AG09319 (cell line): ENCODE data around the gene MDGA2.
"Not testable (repeated sequence)": the region's sequence is repeated elsewhere in the genome, so short reads cannot be mapped to it uniquely, and the experiment has no call there.

ENCODE experiments used
- DNase-seq: peaks from one replicate; pipeline ENCODE4 v3.0.0-alpha.2; 2010; ENCODE audit warnings: low read depth; ENCODE audit errors: extremely low read depth
- CTCF ChIP-seq: IDR thresholded peaks from 2 replicates; pipeline ENCODE4 v1.5.1; 2011; ENCODE audit warnings: low read depth, mild to moderate bottlenecking, inconsistent platforms, low read length, moderate library complexity

The MDGA2 gene

GRCh38 chr14:47660158-47660557, 15.2 kb downstream of the MDGA2 start:
- TF ChIP-seq CTCF: no peak

GRCh38 chr14:47658041-47658440, 17.4 kb downstream of the MDGA2 start:
- DNase-seq: no peak
- TF ChIP-seq CTCF: no peak

More at GRCh38 chr14:47660158-47660557, 15.2 kb downstream of the MDGA2 start:
- no peak for DNase-seq

- no peak for DNase-seq
- no peak for TF ChIP-seq CTCF
These were observed 18.3 kb downstream of the MDGA2 start for GRCh38 chr14:47657143-47657542.

- no peak for TF ChIP-seq CTCF
- no peak for DNase-seq
These were observed 24.1 kb downstream of the MDGA2 start for GRCh38 chr14:47651337-47651736.

GRCh38 chr14:47637753-47638152, 37.7 kb downstream of the MDGA2 start:
- no peak for DNase-seq
- no peak for TF ChIP-seq CTCF

DNA sequence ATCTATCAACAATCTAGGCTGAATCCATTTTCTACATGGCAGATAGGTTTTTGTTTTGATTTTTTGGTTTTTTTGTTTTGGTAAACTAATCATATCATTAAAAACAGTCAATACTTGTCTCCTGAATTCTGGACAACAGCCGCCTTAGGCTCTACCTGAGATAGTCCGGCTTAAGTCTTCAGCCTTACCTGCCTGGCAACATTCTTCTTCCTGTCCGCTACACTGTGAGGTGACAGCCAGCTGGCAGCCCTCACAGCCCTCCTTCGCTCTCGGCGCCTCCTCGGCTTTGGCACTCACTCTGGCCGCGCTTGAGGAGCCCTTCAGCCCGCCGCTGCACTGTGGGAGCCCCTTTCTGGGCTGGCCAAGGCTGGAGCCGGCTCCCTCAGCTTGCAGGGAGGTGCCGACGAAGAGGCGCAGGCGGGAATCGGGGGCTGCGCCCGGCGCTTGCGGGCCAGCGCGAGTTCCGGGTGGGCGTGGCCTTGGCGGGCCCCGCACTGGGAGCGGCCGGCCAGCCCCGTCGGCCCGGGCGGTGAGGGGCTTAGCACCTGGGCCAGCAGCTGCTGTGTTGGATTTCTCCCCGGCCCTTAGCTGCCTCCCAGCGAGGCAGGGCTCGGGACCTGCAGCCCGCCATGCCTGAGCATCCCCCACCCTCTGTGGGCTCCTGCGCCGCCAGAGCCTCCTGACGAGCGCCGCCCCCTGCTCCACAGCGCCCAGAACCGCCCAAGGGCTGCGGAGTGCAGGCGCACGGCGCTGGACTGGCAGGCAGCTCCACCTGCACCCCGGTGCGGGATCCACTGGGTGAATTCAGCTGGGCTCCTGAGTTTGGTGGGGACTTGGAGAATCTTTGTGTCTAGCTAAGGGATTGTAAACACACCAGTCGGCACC, 49.0 kb downstream of the MDGA2 start:
- TF ChIP-seq CTCF: no peak

DNA sequence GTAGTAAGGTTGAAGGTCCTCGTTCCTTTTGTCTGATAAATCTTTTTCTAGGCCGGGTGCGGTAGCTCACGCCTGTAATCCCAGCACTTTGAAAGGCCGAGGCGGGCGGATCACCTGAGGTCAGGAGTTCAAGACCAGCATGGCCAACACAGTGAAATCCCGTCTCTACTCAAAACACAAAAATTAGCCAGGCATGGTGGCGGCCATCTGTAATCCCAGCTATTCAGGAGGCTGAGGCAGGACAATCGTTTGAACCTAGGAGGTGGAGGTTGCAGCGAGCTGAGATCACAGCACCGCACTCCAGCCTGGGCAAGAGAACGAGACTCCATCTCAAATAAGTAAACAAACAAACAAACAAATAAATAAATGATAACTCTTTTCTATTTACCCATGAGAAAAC, 51.3 kb downstream of the MDGA2 start:
- not testable (repeated sequence) for DNase-seq

More for the DNA sequence above, 49.0 kb downstream of the MDGA2 start:
- DNase-seq: no peak

- no peak for TF ChIP-seq CTCF
- no peak for DNase-seq
These were observed 56.0 kb downstream of the MDGA2 start for GRCh38 chr14:47619392-47619791.
